GM19468 (cell line): ENCODE results near the gene SAP30BP.
A peak's percentile ranks its signal among the peaks of the same experiment; 100 is the strongest.

Experiments
- ATAC-seq: cut with Tn5 transposase; IDR thresholded peaks from one replicate; pipeline ENCODE4 v1.9.1; 2021; ENCODE audit warnings: mild to moderate bottlenecking, moderate library complexity, moderate number of reproducible peaks; ENCODE audit not compliant: unreplicated experiment; ENCODE audit errors: extremely low read depth

The SAP30BP gene

DNA sequence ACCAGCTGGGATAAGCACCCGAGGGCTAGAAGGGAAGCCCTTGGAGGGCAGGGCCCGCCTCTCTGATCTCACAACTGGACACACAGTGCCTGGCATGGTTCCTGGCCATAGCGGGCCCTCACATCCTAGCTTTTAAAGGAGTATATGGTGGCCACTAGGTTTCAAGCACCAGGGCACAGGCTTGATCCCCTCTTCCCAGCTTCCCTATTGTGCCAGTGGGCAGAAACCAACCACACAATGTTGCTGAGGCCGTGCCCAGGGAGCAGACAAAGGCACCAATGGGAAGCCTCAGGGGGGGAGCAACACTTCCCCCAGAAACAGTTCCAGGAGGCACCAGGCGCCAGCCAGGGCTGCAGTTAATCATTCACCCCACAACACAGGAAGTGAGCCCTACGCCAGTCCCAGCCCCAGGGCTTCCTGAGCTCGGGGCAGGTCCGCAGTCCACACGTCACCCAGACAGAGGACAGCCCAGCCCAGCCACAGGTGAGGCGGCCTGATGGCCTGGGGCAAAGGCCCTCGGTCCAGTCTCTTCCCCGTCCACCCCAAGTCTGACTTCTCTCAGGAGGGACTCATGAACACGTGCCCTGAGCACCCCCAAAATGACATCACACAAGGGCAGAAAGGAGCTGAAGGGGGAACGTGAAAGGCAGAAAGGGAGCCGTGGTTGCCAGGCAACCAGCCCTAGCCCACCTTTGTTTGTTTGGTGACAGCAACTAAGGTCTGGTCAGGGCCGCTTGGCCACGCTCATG is 21.1 kb upstream of the SAP30BP start:
- peak; percentile 66 for ATAC-seq

DNA sequence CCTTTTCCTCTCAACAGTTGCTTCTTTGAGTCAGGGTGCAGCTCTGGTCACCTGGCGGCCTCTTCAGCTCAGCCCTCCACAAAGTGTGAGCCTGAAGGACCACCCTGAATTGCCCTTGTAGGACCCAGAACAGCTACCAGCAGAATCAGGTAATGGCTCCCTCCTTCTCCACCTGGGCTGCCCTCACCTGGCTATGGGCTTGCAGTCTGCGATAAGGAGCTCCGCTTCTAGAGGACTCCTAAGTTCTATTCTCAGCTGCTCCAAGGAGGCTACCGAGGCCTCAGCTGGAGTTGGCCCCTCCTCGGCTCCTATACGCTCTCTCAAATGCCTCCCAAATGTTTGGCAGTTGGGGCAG is 20.5 kb upstream of the SAP30BP start:
- ATAC-seq = no peak

DNA sequence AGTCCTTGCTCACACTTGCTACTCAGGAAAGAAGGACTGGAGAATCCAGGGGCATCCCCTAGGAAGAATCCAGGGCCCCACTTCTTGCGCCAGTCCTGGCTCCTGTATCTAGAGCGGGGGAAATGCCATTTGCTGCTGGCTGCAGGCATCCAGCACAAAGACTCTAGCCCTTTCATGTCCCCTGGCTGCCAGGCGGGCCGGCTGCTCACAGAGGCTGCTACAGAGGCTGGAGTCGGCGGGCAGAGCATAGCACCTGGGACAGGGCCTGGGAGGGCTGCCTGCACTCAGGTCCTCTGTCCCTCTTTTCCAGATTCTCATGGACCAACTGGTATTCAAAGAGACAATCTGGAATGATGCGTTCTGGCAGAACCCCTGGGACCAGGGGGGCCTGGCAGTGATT is 20.1 kb upstream of the SAP30BP start:
- no peak for ATAC-seq

DNA sequence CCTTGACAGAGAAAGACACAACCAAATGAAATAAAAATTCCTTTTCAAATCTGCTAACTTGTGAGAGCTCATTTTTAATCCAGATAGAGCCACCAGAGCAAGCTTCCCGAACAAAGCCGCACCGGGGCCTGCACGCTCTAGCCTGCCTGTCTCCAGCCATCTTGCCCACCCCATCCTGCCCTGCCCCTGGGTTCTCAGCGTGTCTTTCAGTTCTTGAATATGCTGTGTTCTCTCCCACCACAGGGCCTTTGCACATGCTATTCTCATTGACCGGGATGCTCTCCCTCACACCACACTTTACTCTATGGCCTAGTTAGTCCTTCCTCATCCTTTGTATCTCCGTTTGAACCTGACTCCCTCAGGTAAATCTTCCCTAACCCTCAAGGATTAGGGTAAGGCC is 19.2 kb upstream of the SAP30BP start:
- ATAC-seq = no peak

DNA sequence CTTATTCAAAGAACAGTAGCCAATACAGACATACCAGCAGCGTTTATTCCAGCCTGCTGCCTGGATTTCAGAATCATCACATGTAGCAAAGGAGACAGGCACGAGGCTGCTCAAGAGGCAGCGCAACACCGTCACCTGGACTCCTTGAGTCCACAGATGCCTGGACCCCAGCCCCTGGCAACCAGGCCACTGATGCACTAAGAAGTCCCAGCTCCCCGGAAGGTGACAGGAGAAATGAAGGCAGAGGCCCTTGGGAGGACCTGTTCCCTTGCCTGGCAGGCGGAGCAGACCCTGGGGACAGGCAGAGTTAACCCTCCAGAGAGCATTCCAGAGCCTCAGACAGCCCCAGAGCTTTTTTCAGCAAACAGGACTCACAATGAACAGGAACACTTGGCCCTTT is 17.5 kb upstream of the SAP30BP start:
- no peak for ATAC-seq

DNA sequence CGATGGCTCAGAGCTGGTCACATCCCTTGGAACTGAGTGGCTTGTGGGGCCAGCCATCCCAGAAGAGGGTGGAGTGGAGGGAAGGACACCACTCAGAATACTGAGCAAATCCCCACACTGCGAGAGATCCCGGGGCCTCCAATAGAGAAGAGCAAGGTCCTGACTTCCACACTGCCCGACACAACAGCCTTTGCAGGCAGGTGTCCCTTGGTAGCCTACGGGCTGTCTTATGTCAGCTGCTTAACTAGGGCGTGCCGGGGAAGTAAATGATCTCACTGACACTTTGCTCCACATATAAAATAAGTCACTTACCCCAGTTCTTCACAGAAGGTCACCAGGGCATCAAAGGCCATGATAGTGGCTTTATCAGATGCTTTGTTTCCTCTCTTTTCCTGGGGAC is 16.3 kb upstream of the SAP30BP start:
- no peak for ATAC-seq

DNA sequence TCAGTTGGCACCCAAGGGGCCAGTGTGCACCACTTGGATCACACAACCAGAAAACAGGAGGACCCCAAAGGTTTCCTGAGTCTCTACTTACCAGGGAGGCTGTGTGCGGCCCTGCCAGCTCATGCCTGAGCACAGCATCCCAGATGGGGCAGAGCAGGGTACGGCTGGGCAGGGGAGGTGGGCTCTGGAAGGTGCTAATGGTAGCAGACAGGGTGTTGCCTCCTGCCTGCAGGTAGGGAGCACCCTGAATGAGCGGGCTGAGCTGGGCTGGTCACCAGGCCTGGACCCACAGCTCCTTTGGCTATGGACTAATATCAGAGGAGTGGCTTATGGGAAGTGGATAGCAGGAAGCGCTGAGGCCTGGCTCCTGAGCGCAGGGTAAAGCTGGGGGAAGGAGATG is 14.8 kb upstream of the SAP30BP start:
- no peak for ATAC-seq

DNA sequence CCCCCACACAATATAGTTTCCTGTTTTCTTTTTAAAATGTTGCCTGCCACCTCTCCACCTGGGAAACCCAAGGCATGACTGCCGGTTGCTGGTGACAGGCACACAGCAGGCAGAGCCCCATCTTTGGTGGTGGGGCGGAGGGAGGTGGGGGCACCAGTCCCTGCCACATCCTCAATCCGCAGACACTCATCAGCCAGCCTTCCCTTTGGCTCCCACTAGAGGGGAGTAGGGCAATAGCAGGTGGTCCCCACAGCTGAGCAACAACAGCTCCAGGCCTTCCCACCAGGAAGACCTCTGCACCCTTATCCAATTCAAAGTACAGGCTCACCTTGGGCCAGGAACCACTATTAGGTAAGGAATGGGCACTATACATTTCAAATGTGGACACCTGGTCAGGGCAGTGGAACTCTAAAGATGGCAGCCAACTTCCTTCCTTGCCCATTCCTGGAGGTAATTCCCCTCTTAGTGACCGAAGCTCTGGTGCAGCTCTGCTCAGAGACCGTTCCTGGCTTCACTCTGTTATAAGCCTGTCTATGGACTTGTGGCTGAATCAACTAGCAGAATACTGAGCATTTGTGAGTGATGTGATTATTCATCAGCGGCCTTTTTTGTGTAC is 14.1 kb upstream of the SAP30BP start:
- ATAC-seq = peak; percentile 58

DNA sequence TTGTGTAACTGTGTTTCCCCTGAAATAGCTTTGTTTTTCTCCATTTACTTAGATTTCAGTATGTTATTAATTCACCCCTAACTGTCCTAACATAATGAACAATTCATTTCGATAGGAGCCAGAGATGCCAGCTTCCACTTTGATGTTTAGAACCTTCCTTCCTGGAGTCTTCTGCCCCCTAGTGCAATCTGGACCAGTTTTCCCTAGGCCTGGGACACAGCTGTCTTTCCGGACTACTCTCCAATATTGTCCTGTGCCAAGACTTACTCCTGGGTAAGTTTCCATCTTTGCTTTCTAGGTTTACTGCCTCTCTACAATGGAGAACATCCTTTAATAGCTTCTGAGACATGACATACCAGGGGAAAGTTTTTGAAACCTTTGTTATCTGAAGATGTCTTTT is 13.0 kb upstream of the SAP30BP start:
- ATAC-seq = no peak

DNA sequence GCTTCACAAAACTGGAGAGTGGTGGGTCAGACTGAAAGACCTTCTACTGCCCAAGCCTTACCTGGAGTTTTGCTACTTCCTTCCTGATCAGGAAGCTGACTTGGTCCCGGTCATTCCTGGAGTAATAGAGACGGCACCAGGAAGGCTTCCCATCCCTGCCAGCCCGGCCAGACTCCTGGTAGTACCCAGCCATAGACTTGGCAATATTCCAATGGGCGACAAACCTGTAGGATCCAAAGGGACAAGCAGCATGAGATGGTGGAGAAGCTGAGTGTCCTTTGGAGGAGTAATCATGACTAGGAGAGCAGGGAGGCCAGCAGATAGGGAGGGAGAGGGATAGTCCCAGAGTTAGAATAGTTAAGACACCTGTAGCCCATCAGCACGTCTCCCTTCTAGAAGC is 8.9 kb upstream of the SAP30BP start:
- ATAC-seq = no peak

DNA sequence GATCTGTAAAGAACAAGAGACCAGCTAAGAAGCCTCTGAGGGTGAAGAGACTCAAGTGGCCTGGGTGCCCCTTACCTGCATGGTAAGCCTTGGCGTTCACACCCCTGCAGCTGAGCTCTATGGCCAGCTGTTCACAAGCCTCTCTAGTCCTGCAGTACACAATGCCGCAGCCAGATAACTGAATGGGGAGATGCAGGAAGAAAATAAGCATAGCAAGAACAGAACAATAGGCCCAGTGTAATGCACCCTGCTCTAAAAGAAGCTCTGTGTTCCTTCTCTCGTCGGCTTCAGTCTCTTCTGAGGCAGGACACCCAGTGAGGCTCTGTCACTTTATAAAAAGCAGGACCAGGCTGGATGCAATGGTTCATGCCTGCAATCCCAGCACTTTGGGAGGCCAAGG is 5.6 kb upstream of the SAP30BP start:
- no peak for ATAC-seq

DNA sequence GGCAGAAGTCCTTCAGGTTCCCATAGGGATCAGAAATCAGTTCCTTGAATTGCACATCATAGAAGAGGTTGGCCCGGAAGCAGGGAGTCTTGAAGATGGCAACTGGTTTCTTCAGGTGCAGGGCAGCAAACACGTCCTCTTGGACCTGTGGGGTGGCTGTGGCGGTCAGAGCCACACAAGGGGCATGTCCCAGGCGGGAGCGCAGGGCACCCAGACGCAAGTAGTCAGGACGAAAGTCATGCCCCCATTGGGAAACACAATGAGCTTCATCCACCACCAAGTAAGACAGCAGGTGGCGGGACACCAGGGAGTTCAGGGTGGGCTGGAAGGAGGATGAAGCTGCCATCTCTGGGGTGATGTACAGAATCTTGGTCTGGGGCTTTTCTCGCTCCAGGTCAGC is 4.6 kb upstream of the SAP30BP start:
- ATAC-seq = no peak

DNA sequence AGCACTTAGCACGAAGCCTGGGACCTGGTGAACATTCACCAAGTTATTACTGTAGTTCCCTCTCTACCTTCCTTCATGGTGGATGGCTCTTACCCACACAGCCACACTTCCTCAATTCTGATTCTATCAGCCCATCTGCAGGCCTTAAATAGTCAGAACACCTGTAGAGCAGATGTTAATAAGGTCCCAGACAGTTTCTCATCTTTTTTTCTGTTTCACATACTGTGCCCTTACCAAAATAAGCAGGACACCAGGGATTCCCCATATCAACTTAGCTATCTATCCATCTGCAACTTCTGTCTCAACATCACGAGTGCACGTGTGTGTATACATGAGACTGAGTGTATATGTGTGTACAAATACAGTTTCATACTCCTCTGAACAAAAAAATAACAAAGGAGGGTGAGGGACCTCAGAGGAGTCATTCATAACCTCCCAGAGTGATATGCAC is 3.0 kb upstream of the SAP30BP start:
- ATAC-seq = peak; percentile 61

DNA sequence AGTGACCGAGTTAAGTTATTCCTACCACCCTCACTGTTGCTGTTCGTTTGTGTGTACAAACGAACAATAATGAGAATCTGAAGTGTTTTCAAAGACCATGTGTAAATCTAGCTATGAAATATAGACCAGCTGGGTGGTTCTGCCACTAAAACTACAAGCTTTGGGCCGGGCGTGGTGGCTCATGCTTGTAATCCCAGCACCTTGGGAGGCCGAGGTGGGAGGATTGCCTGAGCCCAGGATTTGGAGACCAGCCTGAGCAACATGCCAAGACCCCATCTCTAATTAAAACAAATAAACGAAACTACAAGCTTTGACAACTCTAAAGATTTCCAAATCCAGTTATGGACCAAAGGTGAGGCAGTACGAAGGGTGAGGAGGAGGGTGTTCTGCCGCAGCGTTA is 1.2 kb upstream of the SAP30BP start:
- ATAC-seq = no peak

DNA sequence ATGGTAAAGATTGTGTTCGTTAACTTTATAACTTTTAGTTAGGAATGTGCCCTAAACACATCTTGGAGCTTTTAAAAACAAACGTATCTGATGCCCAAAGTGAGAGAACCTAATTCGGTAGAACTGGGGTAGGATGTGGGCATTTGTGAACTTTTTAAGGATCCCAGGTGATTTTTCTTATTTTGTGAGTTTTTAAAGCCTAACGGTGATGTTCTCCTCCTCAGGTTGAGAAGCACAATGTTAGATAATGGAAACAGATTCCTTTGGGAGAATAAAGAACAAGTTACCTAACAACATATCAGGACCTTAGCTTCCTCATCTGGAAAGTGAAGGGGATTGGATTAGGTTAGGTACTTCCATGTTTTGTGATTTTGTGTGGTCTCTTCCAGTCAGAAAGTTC is 687 bp downstream of the SAP30BP start:
- no peak for ATAC-seq

DNA sequence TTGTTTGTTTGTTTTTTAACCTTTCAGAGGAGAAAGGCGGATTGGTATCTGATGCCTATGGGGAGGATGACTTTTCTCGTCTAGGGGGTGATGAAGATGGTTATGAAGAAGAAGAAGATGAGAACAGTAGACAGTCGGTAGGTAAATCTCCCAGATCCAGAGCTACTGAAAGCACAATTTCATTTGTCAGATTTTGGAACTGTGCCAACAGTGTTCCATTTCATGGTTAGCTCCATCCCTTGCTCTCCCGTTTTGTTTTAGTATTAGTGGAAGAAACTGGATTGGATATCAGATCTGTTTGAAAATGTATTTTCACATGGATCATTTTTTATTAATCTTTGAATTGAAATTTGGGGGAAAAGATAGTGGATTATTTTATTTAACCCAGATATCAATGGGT is 1.4 kb downstream of the SAP30BP start:
- no peak for ATAC-seq

DNA sequence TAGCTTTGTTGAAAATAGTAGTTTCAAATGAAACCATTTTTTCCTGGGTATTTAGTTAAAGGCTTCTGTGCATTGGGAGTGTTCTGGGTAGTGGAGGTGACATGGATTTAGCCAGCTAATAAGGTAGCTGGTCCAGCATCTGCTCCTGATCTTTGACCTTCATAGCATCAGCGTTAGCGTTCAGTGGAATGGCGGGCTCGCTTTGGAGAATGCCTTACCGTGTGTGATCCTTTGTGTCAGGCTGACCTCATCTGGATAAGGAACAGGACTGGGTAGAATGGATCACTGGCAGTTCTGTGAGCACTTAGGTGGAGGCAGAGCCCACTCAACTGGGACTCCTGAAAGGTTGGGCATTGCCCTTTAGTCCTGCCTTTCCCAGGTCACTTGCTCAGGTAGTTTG is 3.7 kb downstream of the SAP30BP start:
- no peak for ATAC-seq

DNA sequence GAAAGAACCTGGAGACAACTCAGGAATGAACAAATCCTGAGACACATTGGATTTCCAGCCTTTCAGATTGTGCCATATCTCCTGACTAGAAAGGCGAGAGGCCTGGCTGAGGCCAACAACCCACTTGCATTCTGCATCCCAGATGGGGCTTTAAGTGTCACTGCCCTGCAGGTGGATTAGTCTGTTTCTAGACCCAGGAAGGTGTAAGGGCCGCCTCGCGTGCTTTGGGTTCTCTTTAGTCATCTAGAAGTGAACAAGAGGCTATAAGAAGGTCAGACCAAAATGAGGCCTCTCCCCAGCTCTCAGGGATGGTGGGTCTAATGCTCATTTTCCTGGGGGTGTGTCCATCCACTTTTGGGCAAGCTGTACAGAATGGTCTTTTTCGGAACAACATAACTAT is 4.9 kb downstream of the SAP30BP start:
- ATAC-seq = no peak

DNA sequence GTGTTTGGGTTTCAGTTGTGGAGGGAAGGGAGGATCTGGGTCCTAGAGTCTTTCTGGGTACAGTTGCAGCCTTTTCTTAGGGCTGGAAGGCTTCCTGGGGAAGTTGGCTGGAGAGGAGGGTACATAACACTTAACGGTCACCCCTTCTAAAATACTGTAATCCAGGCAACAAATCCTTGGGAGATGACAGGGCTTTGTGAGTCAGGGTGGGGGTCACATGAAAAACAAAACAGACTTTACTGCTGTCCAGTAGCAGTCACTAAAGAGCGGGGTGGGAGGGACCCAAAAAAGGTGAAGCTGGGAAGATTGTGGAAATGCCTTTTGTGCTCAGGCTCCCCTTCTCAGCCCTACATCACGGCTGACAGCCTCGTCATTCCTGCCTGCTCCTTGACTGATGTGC is 6.3 kb downstream of the SAP30BP start:
- no peak for ATAC-seq

DNA sequence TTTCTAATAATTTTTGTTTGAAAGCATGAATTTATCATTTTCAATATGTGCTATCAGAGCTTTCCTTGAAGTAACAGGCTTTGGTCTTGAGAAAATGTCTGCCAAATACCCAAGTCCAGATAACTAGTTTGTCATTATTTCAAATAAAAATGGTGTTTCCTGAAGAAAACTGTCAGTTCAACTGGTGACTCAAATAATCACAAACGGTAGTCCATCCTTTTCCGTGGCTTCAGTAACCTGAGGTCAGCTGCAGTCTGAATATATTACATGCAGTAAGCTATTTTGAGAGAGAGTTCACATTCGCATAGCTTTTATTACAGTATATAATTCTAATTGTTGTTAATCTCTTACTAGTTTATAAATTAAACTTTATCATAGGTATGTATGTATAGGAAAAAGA is 9.3 kb downstream of the SAP30BP start:
- no peak for ATAC-seq

DNA sequence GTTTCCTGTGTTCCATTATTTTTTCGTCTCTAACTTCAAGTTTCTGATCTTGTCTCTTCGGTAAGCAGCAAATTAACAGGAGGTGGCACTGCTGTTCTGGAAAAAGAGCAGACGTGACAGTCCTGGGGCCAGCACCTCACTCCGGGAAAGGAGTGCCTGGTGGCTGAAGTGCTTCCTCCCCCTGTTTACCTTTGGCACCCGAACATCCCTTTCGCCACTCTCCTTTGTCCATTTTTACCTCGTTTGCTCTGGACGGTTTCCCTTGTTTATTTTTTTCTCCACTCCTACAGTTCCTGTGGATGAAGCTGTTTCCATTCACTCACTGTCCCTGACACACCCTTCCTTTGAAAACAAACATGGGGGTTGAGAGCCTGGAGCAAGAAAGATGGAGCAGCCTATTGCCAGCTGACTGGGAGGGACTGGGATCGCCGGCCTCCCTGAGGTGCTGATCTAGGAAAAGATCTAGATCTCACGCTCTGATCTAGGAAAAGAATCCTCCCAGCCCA is 12.6 kb downstream of the SAP30BP start:
- no peak for ATAC-seq

DNA sequence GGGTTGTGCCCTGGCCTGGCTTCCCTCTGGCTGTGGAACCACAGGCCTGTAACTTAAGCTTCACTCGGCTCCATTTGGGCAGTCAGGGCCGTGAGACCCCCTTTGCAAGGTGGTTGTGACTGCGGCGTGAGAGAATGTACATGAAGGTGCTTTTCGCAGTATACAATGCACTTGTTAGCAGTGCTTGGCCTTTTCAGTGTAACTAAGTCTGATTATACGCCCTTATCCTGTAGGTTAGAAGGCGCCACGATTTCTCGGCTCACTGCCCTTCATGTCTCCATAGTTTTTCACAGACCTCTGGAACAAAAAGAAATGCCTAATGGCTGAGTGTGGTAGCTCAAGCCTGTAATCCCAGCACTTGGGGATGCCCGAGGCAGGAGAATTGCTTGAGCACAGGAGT is 13.3 kb downstream of the SAP30BP start:
- no peak for ATAC-seq
